Measurements from ENCODE around the gene ZNF81. TPM values are rescaled to one million over a fixed set of nuclear protein-coding genes. Genes with fewer than 3 reads are reported as not detected.

The ZNF81 gene
- total and polyA plus RNA-seq, 2 experiments from 2014 or later, result 6.1 to 8.9 TPM

GRCh38 chrX:47808904-47809788 lies 27.6 kb upstream of the ZNF81 start (continued):
- no peak for TF ChIP-seq REST (IDR thresholded peaks at IDR 0.05; ENCODE audit: unreplicated experiment)
- no peak for TF ChIP-seq ZNF114 (CRISPR knock-in tag; IDR thresholded peaks at IDR 0.05)
- TF ChIP-seq JUNB (IDR thresholded peaks at IDR 0.05; ENCODE audit: unreplicated experiment), result no peak
- no peak for TF ChIP-seq STAT1 (IDR thresholded peaks at IDR 0.05; ENCODE audit: unreplicated experiment)
- TF ChIP-seq EZH2phosphoT487 (IDR thresholded peaks at IDR 0.05; ENCODE audit: unreplicated experiment), result no peak
- TF ChIP-seq CTCF (conservative IDR thresholded peaks at IDR 0.05; ENCODE audit: low read depth in 2 of 2), result no peak

GRCh38 chrX:47814851-47815250 lies 21.9 kb upstream of the ZNF81 start:
- Mint-ChIP-seq H3K27me3 (ENCODE audit: insufficient read depth, low read depth, poor library complexity) (peaks cover 4% of the 10 kb centered on the region), H3K27ac (peak overlapping the region; percentile 82), H3K4me1 (peaks cover 23% of the 10 kb centered on the region), H3K4me3 (no peak overlapping the region; the same call in 2 of the 3 replicates), H3K9me3 (peaks cover 23% of the 10 kb centered on the region), H3K36me3 (ENCODE audit: low read depth) (peaks cover 26% of the 10 kb centered on the region)
- ATAC-seq, result peak; percentile 85
- Histone ChIP-seq H4K20me1 (replicated peaks; ENCODE audit: insufficient read depth) (no peaks in the 10 kb centered on the region), H2AFZ (no peak overlapping the region), H3K9me2 (ENCODE audit: insufficient read depth) (peaks cover 7% of the 10 kb centered on the region; the same call in 1 of the 2 replicates), H3K27ac (ENCODE audit: low read depth) (peak overlapping the region; percentile 93), H3K79me2 (replicated peaks; ENCODE audit: insufficient read depth) (no peaks in the 10 kb centered on the region), H3K4me3 (no peak overlapping the region), H3F3A (replicated peaks; ENCODE audit: low read depth) (no peaks in the 10 kb centered on the region), H3K4me1 (ENCODE audit: insufficient read depth) (peaks cover 14% of the 10 kb centered on the region), H3K27me3 (ENCODE audit: insufficient read depth) (no peaks in the 10 kb centered on the region), H3K36me3 (ENCODE audit: insufficient read depth) (no peaks in the 10 kb centered on the region; the same call in 1 of the 2 replicates), H3K4me2 (0 out of 2 replicates have a peak overlapping the region, but pooled peaks have one; percentile 4)
- TF ChIP-seq CTCF (conservative IDR thresholded peaks at IDR 0.05; ENCODE audit: low read depth in 2 of 2) (peak; percentile 22 to 58), ZNF462 (CRISPR knock-in tag; IDR thresholded peaks at IDR 0.05) (no peak)
- DNase-seq (ENCODE audit: low spot score), result peak; percentile 34

Measured in GM23338 (cell line).